B cell (primary cell): Measurements from ENCODE around the gene FDXACB1. TPM values are rescaled to one million over a fixed set of nuclear protein-coding genes. Genes with fewer than 3 reads are reported as not detected.

ENCODE experiments used
- ATAC-seq: fragments of 200-7000 bp; cut with Tn5 transposase; one replicate; pipeline ENCODE4 v1.10.0; 2021; ENCODE audit warnings: low read depth, mild to moderate bottlenecking, moderate number of reproducible peaks, moderate library complexity
- CTCF ChIA-PET: fragments of 350-600 bp; sonication (Branson Sonifier 250); formaldehyde crosslinking; loops from one replicate; lab custom pipeline; 2021; ENCODE audit warnings: antibody characterized with exemption, inconsistent platforms; lab: Charles Lee
- POLR2A ChIA-PET: fragments of 350-600 bp; sonication (Branson Sonifier 250); formaldehyde crosslinking; loops from one replicate; lab custom pipeline; 2021; ENCODE audit warnings: antibody characterized with exemption; lab: Charles Lee
- DNase-seq: peaks from one replicate; pipeline ENCODE4 v3.0.0; 2013
- H2AFZ ChIP-seq: 2 replicates; pipeline ENCODE4 v1.6.1; 2012; ENCODE audit warnings: mild to moderate bottlenecking, low read depth, low read length; ENCODE audit not compliant: insufficient read depth, poor library complexity, severe bottlenecking
- H3K27ac ChIP-seq, 2 donors: 1 replicate in 1 of 2; 2 replicates in 1 of 2; pipeline ENCODE4 v1.5.1; 2012 to 2013; ENCODE audit warnings: low read length in 2 of 2, mild to moderate bottlenecking in 2 of 2, moderate library complexity in 1 of 2
- H3K27me3 ChIP-seq, 4 experiments: fragments of 200-600 bp in 1 of 4; sonication (generic) in 1 of 4; replicated peaks in 1 of 4; 1 replicate in 2 of 4; 2 replicates in 2 of 4; pipeline versions ENCODE4 v1.6.1 to v1.7.0; 2013 to 2016; ENCODE audit warnings: low read length in 3 of 4, mild to moderate bottlenecking in 2 of 4, mixed read lengths in 1 of 4, moderate library complexity in 1 of 4; ENCODE audit not compliant: insufficient read depth in 4 of 4, control insufficient read depth in 3 of 4; ENCODE audit errors: control extremely low read depth in 1 of 4
- H3K36me3 ChIP-seq, 2 experiments: replicated peaks in 1 of 2; 1 replicate in 1 of 2; 2 replicates in 1 of 2; pipeline versions ENCODE4 v1.6.1 to v1.7.1; 2013; ENCODE audit warnings: low read length in 1 of 2; ENCODE audit not compliant: insufficient read depth in 2 of 2, control insufficient read depth in 1 of 2; ENCODE audit errors: control extremely low read depth in 1 of 2, extremely low read depth in 1 of 2
- H3K4me1 ChIP-seq, 2 donors: fragments of 200-600 bp in 1 of 2; sonication (generic) in 1 of 2; 1 replicate in 1 of 2; 2 replicates in 1 of 2; pipeline versions ENCODE4 v1.5.1 to v1.6.1; 2013 to 2017; ENCODE audit warnings: low read length in 2 of 2; ENCODE audit not compliant: control insufficient read depth in 2 of 2, insufficient read depth in 2 of 2
- H3K4me2 ChIP-seq: replicated peaks from 2 replicates; pipeline ENCODE3; 2012; ENCODE audit warnings: mild to moderate bottlenecking, low read depth, low read length; ENCODE audit not compliant: poor library complexity, severe bottlenecking
- H3K4me3 ChIP-seq, 5 experiments: fragments of 200-600 bp in 1 of 5; sonication (generic) in 1 of 5; 1 replicate in 3 of 5; 2 replicates in 2 of 5; pipeline versions ENCODE4 v1.5.1 to v1.7.0; 2011 to 2016; ENCODE audit warnings: low read length in 4 of 5, mild to moderate bottlenecking in 4 of 5, low read depth in 2 of 5, control low read depth in 1 of 5, moderate library complexity in 1 of 5; ENCODE audit not compliant: insufficient read depth in 1 of 5; ENCODE audit errors: control extremely low read depth in 1 of 5, extremely low read depth in 1 of 5
- H3K79me2 ChIP-seq: fragments of 200-600 bp; sonication (generic); one replicate; pipeline ENCODE4 v1.6.0; 2016; ENCODE audit warnings: low read length; ENCODE audit not compliant: control insufficient read depth, insufficient read depth
- H3K9ac ChIP-seq: fragments of 200-600 bp; sonication (generic); 2 replicates; pipeline ENCODE4 v1.6.1; 2017; ENCODE audit warnings: mild to moderate bottlenecking, low read length, moderate library complexity
- H3K9me3 ChIP-seq, 3 donors: one replicate each; pipeline versions ENCODE4 v1.6.1 to v1.7.1; 2013; ENCODE audit warnings: low read length in 2 of 3; ENCODE audit not compliant: control insufficient read depth in 2 of 3, insufficient read depth in 1 of 3; ENCODE audit errors: control extremely low read depth in 1 of 3
- H4K20me1 ChIP-seq: 2 replicates; pipeline ENCODE4 v1.6.0; 2012; ENCODE audit warnings: mild to moderate bottlenecking, low read length; ENCODE audit not compliant: insufficient read depth, control insufficient read depth, poor library complexity, severe bottlenecking
- H3K27ac Mint-ChIP-seq: one replicate; pipeline ENCODE4 v1.8.0; 2021; ENCODE audit warnings: mixed read lengths
- H3K27me3 Mint-ChIP-seq: one replicate; pipeline ENCODE4 v1.8.0; 2021; ENCODE audit warnings: mixed read lengths
- H3K4me1 Mint-ChIP-seq: one replicate; pipeline ENCODE4 v1.8.0; 2021; ENCODE audit warnings: mixed read lengths
- H3K4me3 Mint-ChIP-seq: one replicate; pipeline ENCODE4 v1.8.0; 2021; ENCODE audit warnings: mixed read lengths
- H3K9me3 Mint-ChIP-seq: one replicate; pipeline ENCODE4 v1.8.0; 2022; ENCODE audit warnings: mixed read lengths; ENCODE audit not compliant: insufficient read depth
- EZH2 ChIP-seq: IDR thresholded peaks from 2 replicates; pipeline ENCODE4 v1.6.1; 2012; ENCODE audit warnings: borderline replicate concordance, low read depth, mild to moderate bottlenecking, moderate library complexity, low read length; ENCODE audit not compliant: insufficient read depth, poor library complexity, severe bottlenecking
- WGBS: methylation state at CpG from one replicate; pipeline ENCODE4 v1.1.5; 2013; ENCODE audit warnings: missing lambda C conversion rate; ENCODE audit not compliant: insufficient coverage; 5-methylcytosine and 5-hydroxymethylcytosine counted together
- intact Hi-C: fragments of 100-400 bp; cut with micrococcal nuclease; formaldehyde crosslinking; loops from one replicate; pipeline ENCODE4 v1.10.0; 2022
- polyA plus RNA-seq: library from polyadenylated mRNA; depleted of rRNA; stranded (reverse); fragments of >200 nt; gene quantifications from 2 replicates; pipeline ENCODE4 v1.2.3, GENCODE V29; 2012
- total RNA-seq, 2 donors: library from RNA; stranded (reverse); fragments of 120-200 nt in 1 of 2; gene quantifications; 1 replicate in 1 of 2; 2 replicates in 1 of 2; pipeline versions ENCODE4 v1.2.3 to v1.2.4, GENCODE V29; 2013 to 2022
- TF ChIP-seq, protein P1 (sequence below): fragments of 200-600 bp; IDR thresholded peaks from one replicate; pipeline ENCODE4 v1.8.0; 2022; ENCODE audit warnings: antibody characterized with exemption, mild to moderate bottlenecking

The FDXACB1 gene
- total and polyA plus RNA-seq, 2 donors (not counting 1 experiment from before 2014, with no cell fraction given) = 3.1 to 4.0 TPM

DNA sequence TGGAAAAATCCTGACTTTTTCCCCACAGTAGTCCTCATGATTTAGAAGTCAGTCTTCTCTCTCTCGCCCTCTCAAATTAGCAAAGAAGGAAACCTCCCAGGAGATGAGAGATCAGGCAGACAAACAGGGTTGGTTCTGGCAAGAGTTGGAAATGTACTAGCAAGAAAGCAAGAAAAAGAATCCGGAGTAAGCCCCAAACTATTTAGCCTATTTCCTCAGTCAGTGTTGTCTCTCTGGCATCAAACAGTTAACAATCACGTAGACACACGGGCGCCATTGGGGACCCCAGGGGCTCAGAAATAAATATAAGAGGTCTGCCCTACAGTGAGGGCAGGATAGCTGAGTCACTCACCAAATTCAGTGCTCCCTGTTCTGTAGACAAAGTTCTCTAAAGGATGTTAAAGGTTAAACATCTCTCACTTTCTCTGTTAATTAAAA, 44.4 kb upstream of the FDXACB1 start:
- WGBS = 93% methylated on average over 3 of the region's 5 CpGs
- no peak overlapping the region for H3K27ac ChIP-seq
- H3K9ac ChIP-seq = no peak overlapping the region
- TF ChIP-seq, protein P1, sequence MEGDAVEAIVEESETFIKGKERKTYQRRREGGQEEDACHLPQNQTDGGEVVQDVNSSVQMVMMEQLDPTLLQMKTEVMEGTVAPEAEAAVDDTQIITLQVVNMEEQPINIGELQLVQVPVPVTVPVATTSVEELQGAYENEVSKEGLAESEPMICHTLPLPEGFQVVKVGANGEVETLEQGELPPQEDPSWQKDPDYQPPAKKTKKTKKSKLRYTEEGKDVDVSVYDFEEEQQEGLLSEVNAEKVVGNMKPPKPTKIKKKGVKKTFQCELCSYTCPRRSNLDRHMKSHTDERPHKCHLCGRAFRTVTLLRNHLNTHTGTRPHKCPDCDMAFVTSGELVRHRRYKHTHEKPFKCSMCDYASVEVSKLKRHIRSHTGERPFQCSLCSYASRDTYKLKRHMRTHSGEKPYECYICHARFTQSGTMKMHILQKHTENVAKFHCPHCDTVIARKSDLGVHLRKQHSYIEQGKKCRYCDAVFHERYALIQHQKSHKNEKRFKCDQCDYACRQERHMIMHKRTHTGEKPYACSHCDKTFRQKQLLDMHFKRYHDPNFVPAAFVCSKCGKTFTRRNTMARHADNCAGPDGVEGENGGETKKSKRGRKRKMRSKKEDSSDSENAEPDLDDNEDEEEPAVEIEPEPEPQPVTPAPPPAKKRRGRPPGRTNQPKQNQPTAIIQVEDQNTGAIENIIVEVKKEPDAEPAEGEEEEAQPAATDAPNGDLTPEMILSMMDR = no peak
- TF ChIP-seq EZH2 = no peak
- ATAC-seq = no peak
- H3K4me3 ChIP-seq = no peak overlapping the region
- peaks cover 14% of the 10 kb centered on the region for H3K4me1 Mint-ChIP-seq
- peak overlapping the region; percentile 12 for H2AFZ ChIP-seq
- peaks cover 0 to 15% (median 0%) of the 10 kb centered on the region in 4 experiments for H3K27me3 ChIP-seq
- CTCF ChIA-PET = interaction anchor here (0.6 kb wide), 1 partner anchor 356 kb away, joined by 3 read pairs; no protein-coding TSS in a partner anchor
- no peak overlapping the region for H3K4me2 ChIP-seq
- no peaks in the 10 kb centered on the region for H3K9me3 Mint-ChIP-seq
- H3K4me1 ChIP-seq = peaks cover 9 to 14% of the 10 kb centered on the region in 2 donors
- intact Hi-C loops = no loop called here
- H3K27ac Mint-ChIP-seq = no peak overlapping the region
- H3K36me3 ChIP-seq = no peaks in the 10 kb centered on the region
- no peak for DNase-seq
- H3K79me2 ChIP-seq = no peaks in the 10 kb centered on the region
- POLR2A ChIA-PET = no interaction called here
- H3K9me3 ChIP-seq = no peaks in the 10 kb centered on the region
- no peaks in the 10 kb centered on the region for H4K20me1 ChIP-seq
- peaks cover 21% of the 10 kb centered on the region for H3K27me3 Mint-ChIP-seq
- H3K4me3 Mint-ChIP-seq = no peak overlapping the region

GRCh38 chr11:111922803-111923202, 43.8 kb upstream of the FDXACB1 start:
- Mint-ChIP-seq H3K27me3 (peaks cover 27% of the 10 kb centered on the region), H3K4me3 (no peak overlapping the region), H3K27ac (no peak overlapping the region), H3K9me3 (no peaks in the 10 kb centered on the region), H3K4me1 (peaks cover 12% of the 10 kb centered on the region)
- intact Hi-C loops = no loop called here
- TF ChIP-seq, protein P1 = no peak
- TF ChIP-seq EZH2 = no peak
- Histone ChIP-seq H4K20me1 (no peaks in the 10 kb centered on the region), H3K4me1 (peaks cover 9 to 14% of the 10 kb centered on the region in 2 donors), H3K27me3 (peaks cover 0 to 15% (median 0%) of the 10 kb centered on the region in 4 experiments), H3K79me2 (no peaks in the 10 kb centered on the region), H3K36me3 (no peaks in the 10 kb centered on the region), H3K4me2 (no peak overlapping the region), H3K9ac (no peak overlapping the region), H3K9me3 (no peaks in the 10 kb centered on the region), H3K27ac (no peak overlapping the region), H2AFZ (no peak overlapping the region), H3K4me3 (no peak overlapping the region)
- ChIA-PET CTCF (interaction anchor here (0.6 kb wide), 1 partner anchor 356 kb away, joined by 3 read pairs; no protein-coding TSS in a partner anchor), POLR2A (no interaction called here)
- WGBS = 60% methylated on average over 1 of the region's 2 CpGs
- DNase-seq (no peak), ATAC-seq (no peak)
